ENCODE data around the gene GLP1R. TPM values are rescaled to one million over a fixed set of nuclear protein-coding genes. Genes with fewer than 3 reads are reported as not detected.

The GLP1R gene
- polyA plus RNA-seq, 1 of the 3 experiments (the other 2 are of a cell fraction) = not detected

- TF ChIP-seq FOXJ3 (CRISPR knock-in tag; IDR thresholded peaks at IDR 0.05) (peak; percentile 97), NRF1 (IDR thresholded peaks at IDR 0.05; ENCODE audit: low read depth, low read length) (no peak), GATA2 (CRISPR knock-in tag; IDR thresholded peaks at IDR 0.05) (peak; percentile 95), SIN3A (IDR thresholded peaks at IDR 0.05; ENCODE audit: borderline replicate concordance, low read depth, low read length) (no peak), JUND (IDR thresholded peaks at IDR 0.05) (no peak)
- TF ChIP-seq, protein P1, sequence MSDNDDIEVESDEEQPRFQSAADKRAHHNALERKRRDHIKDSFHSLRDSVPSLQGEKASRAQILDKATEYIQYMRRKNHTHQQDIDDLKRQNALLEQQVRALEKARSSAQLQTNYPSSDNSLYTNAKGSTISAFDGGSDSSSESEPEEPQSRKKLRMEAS (IDR thresholded peaks at IDR 0.05; ENCODE audit: low read depth) = no peak
- TF ChIP-seq, protein P2, sequence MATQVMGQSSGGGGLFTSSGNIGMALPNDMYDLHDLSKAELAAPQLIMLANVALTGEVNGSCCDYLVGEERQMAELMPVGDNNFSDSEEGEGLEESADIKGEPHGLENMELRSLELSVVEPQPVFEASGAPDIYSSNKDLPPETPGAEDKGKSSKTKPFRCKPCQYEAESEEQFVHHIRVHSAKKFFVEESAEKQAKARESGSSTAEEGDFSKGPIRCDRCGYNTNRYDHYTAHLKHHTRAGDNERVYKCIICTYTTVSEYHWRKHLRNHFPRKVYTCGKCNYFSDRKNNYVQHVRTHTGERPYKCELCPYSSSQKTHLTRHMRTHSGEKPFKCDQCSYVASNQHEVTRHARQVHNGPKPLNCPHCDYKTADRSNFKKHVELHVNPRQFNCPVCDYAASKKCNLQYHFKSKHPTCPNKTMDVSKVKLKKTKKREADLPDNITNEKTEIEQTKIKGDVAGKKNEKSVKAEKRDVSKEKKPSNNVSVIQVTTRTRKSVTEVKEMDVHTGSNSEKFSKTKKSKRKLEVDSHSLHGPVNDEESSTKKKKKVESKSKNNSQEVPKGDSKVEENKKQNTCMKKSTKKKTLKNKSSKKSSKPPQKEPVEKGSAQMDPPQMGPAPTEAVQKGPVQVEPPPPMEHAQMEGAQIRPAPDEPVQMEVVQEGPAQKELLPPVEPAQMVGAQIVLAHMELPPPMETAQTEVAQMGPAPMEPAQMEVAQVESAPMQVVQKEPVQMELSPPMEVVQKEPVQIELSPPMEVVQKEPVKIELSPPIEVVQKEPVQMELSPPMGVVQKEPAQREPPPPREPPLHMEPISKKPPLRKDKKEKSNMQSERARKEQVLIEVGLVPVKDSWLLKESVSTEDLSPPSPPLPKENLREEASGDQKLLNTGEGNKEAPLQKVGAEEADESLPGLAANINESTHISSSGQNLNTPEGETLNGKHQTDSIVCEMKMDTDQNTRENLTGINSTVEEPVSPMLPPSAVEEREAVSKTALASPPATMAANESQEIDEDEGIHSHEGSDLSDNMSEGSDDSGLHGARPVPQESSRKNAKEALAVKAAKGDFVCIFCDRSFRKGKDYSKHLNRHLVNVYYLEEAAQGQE (IDR thresholded peaks at IDR 0.05; ENCODE audit: low read depth, low read length) = no peak
These were observed 13.6 kb downstream of the GLP1R start (continued) for GRCh38 chr6:39062014-39062740.

DNA sequence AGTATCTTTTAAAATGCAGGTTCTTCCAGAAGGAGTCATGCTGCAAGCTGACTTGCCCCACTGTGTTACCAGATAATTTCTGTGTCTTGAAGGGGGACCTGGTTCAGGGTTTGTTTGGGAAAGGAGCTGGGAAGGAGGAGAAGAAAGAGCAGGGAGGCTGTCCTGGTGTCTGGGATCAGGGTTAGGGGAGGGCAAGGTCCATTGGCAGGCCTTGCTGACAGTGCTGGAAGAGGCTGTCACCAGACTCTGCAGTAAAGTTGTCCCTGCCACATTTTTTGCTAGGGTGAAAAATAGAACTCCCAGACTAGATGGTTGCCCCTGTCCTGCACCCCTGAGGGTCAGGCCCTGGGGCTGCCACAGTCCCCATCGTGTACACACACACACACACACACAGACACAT lies 14.9 kb downstream of the GLP1R start:
- 0% methylated on average over 1 of the region's 1 CpG for WGBS (ENCODE audit: low lambda C conversion rate)
- H3K4me2 ChIP-seq = no peak overlapping the region
- H3F3A ChIP-seq (replicated peaks; ENCODE audit: insufficient read depth) = no peaks in the 10 kb centered on the region
- ChIA-PET CTCF (interaction anchor here (0.7 to 2.0 kb wide), 3 partner anchors 23 to 191 kb away, joined by 3 to 5 read pairs (median 4); no protein-coding TSS in a partner anchor), POLR2A (no interaction called here)
- DNase-seq = no peak
- no peaks in the 10 kb centered on the region for H4K20me1 ChIP-seq (ENCODE audit: insufficient read depth)
- H3K36me3 ChIP-seq (replicated peaks in 1 of 2; ENCODE audit: control insufficient read depth in 1 of 2, insufficient read depth in 2 of 2, low read length in 1 of 2) = no peaks in the 10 kb centered on the region
- no peak overlapping the region for H3K9ac ChIP-seq
- H3K9me2 ChIP-seq = no peaks in the 10 kb centered on the region
- H3K27me3 ChIP-seq (ENCODE audit: insufficient read depth) = no peaks in the 10 kb centered on the region
- H3K79me2 ChIP-seq (ENCODE audit: insufficient read depth) = no peaks in the 10 kb centered on the region
- TF ChIP-seq RCOR1 (IDR thresholded peaks at IDR 0.05; ENCODE audit: low read length) (no peak), SIN3A (IDR thresholded peaks at IDR 0.05; ENCODE audit: borderline replicate concordance, low read depth, low read length) (no peak), CTCF (IDR thresholded peaks at IDR 0.05) (no peak), RFX5 (IDR thresholded peaks at IDR 0.05; ENCODE audit: low read length) (no peak), TCF12 (IDR thresholded peaks at IDR 0.05) (no peak), POLR2AphosphoS5 (IDR thresholded peaks at IDR 0.05; ENCODE audit: low read depth, low read length) (no peak), GABPA (IDR thresholded peaks at IDR 0.05; ENCODE audit: low read depth) (no peak), RAD21 (IDR thresholded peaks at IDR 0.05; ENCODE audit: low read length) (no peak), MXI1 (IDR thresholded peaks at IDR 0.05; ENCODE audit: low read depth, low read length) (no peak), FOXM1 (IDR thresholded peaks at IDR 0.05; ENCODE audit: low read depth) (no peak), YY1 (IDR thresholded peaks at IDR 0.05; ENCODE audit: low read depth) (no peak), ZBTB33 (IDR thresholded peaks at IDR 0.05; ENCODE audit: borderline replicate concordance, low read depth) (no peak), FOXJ3 (CRISPR knock-in tag; IDR thresholded peaks at IDR 0.05) (no peak), USF1 (IDR thresholded peaks at IDR 0.05; ENCODE audit: borderline replicate concordance, low read depth) (no peak), JUND (IDR thresholded peaks at IDR 0.05) (no peak), ELF1 (IDR thresholded peaks at IDR 0.05) (no peak), NRF1 (IDR thresholded peaks at IDR 0.05; ENCODE audit: low read depth, low read length) (no peak), NFIC (IDR thresholded peaks at IDR 0.05; ENCODE audit: borderline replicate concordance) (no peak)
- TF ChIP-seq, protein P1 (IDR thresholded peaks at IDR 0.05; ENCODE audit: low read depth) = no peak
- TF ChIP-seq, protein P3, sequence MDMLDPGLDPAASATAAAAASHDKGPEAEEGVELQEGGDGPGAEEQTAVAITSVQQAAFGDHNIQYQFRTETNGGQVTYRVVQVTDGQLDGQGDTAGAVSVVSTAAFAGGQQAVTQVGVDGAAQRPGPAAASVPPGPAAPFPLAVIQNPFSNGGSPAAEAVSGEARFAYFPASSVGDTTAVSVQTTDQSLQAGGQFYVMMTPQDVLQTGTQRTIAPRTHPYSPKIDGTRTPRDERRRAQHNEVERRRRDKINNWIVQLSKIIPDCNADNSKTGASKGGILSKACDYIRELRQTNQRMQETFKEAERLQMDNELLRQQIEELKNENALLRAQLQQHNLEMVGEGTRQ (IDR thresholded peaks at IDR 0.05; ENCODE audit: borderline replicate concordance, low read depth, low read length) = no peak
- peaks cover 0 to 45% of the 10 kb centered on the region in 2 experiments; a peak in 2 of 4 replicates for H3K4me1 ChIP-seq (ENCODE audit: control insufficient read depth in 1 of 2, insufficient read depth in 2 of 2, low read depth in 1 of 2, low read length in 1 of 2)
- H3K9me3 ChIP-seq = no peaks in the 10 kb centered on the region
- no peak overlapping the region for H3K27ac ChIP-seq (ENCODE audit: low read depth in 2 of 2, low read length in 1 of 2)
- H3K4me3 ChIP-seq (ENCODE audit: low read depth in 2 of 2, low read length in 1 of 2) = no peak overlapping the region
- no peak overlapping the region for H2AFZ ChIP-seq (ENCODE audit: low read depth)

Measured in SK-N-SH (cell line).